ENCODE results near the gene EXOC4.

EXOC4 gene

DNA sequence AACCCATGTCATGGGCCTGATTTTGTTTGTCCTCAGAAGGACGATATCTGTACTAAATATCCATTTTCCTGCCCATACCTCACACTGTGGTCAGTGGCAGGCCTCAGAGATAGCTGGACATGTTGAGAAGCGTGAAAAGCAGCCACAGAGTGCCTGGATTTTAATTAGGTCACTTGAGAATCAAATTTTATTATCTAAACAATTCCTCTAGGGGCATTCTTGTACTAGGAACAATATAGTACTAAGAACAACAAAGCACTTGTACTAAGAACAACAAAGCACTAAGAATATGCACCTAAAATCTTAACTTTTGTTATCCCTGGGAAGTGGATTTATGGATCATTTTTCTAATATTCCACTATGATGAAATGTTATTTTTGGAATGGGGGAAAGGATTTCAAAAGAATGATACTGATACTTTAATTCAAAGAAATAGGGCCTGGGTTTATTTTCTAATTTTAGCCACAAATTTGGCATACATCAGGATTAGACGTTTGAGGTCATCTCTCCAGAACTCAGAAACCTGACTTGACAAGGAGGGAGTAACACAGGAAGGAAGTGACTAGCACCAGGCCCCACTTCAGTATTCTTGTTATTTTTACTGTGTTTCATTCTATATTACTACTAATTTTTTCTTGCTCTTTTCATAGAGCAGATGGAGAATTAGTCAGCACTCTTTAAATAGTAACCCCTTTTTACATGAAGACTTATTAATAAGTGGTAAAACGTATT is 112.2 kb downstream of the EXOC4 start:
- no peak for DNase-seq (ENCODE audit: low read depth)

GRCh38 chr7:133365917-133366316 is 113.0 kb downstream of the EXOC4 start:
- DNase-seq (ENCODE audit: low read depth): no peak

DNA sequence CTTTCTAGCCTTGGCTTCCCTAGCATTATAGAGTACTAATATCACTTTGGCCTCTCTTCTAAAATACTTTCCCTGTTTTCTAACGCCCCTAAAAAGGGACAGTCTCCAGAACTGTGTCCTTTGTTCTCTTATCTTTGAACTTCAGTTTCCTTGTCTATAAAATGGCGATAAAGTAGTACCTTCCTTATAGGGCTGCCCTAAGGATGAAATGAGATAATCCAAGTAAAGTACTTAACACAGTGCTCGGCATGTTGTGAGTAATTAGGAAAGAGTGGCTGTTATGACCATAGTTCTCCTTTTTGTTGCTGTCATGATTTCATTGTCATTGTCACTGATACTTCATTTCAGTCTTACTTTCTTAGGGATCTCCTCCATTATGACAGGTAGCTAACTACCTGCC is 114.7 kb downstream of the EXOC4 start:
- DNase-seq (ENCODE audit: low read depth): no peak

GRCh38 chr7:133369130-133369529 is 116.3 kb downstream of the EXOC4 start:
- no peak for DNase-seq (ENCODE audit: low read depth)

- no peak for DNase-seq (ENCODE audit: low read depth)
Measured at GRCh38 chr7:133371616-133372015, 118.7 kb downstream of the EXOC4 start.

- DNase-seq (ENCODE audit: low read depth): no peak
Measured at GRCh38 chr7:133372337-133372736, 119.5 kb downstream of the EXOC4 start.

DNA sequence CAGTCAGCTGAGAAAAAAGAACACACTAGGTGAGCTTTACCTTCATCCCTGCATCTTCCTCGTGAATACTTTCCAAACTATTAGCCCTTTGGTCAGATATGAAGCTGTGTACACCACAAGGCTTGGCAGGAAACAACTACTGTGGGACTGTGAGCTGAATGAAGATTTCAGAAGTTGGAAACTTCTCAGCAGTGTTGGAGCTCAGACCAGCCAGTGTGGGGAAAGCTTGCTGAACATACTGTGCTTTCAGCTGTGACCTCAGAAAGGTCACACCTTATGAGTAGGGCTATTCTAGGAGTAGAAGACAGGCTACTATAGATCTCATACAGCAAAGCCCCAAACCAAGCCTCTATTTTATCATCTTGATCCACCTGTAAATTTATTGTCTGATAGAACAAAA is 123.6 kb downstream of the EXOC4 start:
- DNase-seq (ENCODE audit: low read depth): no peak

DNA sequence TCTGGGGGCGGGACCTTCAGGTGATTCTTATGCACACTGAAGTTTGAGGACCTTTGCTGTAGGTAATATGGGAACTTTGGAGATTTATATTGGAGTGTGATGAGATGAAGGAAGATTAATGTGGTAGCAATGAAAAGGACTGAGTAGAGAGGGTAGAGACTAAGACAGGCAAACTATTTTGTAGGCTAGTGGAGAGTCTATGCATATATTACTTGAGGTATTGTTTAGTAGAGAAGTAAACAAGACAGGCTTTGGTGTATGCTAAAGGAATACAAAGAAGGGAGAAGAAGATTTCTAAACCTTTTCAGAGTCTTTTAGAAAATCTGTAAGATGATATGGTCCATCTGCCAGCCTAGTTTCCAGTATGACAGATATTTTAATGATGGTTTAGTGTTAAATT is 129.1 kb downstream of the EXOC4 start:
- no peak for DNase-seq (ENCODE audit: low read depth)

GRCh38 chr7:133382775-133383559 is 130.1 kb downstream of the EXOC4 start:
- no peak for DNase-seq (ENCODE audit: low read depth)

GRCh38 chr7:133386205-133386604 is 133.3 kb downstream of the EXOC4 start:
- no peak for DNase-seq (ENCODE audit: low read depth)

- DNase-seq (ENCODE audit: low read depth): no peak
Measured at GRCh38 chr7:133389727-133390126, 136.8 kb downstream of the EXOC4 start.

- DNase-seq (ENCODE audit: low read depth): no peak
Measured at GRCh38 chr7:133391206-133391605, 138.3 kb downstream of the EXOC4 start.

- no peak for DNase-seq (ENCODE audit: low read depth)
Measured at GRCh38 chr7:133394369-133394768, 141.5 kb downstream of the EXOC4 start.

DNA sequence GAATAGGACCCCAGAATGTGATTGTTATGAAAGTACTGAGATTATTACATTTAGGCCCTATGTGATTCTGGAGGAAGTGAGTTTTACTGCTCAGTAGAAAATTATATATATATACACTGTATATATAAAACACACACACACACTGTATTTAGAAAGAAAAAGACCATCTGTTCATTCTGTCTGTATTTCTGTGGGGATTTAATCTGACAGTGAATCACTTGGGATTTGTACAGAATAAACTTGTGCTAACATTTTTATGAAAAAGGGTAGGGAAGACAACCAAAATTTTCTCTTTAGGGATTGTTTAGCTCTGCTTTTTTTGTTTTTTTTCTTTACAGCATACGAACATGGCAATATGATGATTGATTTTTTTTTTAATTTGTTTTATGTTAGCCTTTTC is 142.7 kb downstream of the EXOC4 start:
- no peak for DNase-seq (ENCODE audit: low read depth)

DNA sequence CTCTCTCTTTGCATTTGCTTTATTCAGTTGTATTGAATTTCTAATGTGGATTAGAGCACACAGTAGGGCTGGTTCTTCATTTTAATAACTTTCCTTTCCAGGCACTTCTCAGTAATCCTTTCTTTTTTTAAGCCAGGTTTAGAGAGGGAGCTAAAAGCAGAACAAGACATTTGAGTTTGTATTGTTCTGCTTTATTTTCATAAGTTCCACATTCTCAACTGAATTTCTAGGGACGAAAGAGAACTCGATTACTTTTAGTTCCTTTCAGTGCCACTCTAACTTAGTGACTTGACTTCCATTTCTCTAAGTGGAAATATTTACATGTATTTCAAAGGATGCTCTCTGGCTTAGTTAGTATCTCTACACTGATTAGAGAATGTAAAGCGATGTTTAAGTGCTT is 145.6 kb downstream of the EXOC4 start:
- no peak for DNase-seq (ENCODE audit: low read depth)

GRCh38 chr7:133401225-133401624 is 148.3 kb downstream of the EXOC4 start:
- no peak for DNase-seq (ENCODE audit: low read depth)

DNA sequence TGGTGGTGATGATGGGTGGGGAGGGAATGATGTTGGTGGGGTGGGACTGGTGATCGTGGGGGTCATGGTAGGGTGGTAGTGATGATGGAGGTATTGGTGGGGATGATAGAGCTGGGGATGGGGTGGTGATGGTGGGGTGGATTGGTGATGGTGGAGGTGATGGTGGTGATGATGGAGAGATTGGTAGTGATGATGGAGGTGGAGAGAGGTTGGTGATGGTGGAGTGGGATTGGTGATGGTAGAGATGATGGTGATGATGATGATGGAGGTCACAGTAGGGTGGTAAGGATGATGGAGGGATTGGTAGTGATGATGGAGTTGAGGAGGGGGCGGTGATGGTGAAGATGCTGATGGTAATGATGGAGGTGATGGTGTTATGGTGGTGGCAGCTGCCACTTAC is 155.3 kb downstream of the EXOC4 start:
- no peak for DNase-seq (ENCODE audit: low read depth)

GRCh38 chr7:133409421-133409820 is 156.5 kb downstream of the EXOC4 start:
- no peak for DNase-seq (ENCODE audit: low read depth)

- DNase-seq (ENCODE audit: low read depth): no peak
Measured at GRCh38 chr7:133409966-133410365, 157.1 kb downstream of the EXOC4 start.

GRCh38 chr7:133411395-133411794 is 158.5 kb downstream of the EXOC4 start:
- DNase-seq (ENCODE audit: low read depth): no peak

DNA sequence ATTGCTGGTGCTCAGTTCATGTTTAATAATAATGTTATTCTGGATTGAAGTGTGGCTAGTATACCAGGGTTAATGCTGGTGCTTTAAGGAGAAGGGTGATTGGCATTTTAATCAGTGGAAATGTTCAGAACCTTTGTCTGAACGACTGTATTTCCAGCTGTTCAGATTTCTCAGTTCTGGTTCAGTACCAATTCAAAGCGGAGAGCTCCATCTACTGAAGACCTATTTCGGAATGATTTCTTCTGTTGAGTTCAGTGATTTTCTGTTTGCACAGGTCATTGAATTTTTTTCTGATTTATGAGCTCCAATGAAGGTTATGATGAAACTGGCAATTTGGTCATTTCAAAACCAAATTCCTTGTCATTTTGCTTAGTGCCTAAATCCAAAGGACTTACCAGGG is 160.1 kb downstream of the EXOC4 start:
- DNase-seq (ENCODE audit: low read depth): no peak

DNA sequence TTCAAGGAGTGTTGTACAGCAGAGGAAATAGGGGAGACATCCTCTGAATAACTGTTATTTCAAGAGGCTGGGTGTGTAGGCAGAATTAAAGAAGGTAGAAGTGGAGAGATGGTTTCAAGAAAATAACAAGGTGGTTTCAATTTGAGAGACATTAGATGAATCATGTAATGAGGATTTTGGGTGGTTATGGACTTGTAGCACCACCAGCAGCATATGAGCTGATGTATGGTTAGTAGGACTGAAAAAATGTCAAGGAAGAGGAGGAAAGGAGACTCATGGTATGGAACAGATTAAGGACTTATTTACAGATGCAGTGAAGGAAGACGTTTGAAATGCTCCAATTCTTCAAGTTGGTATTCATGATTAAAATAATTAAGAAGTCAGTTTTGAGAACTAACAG is 166.2 kb downstream of the EXOC4 start:
- no peak for DNase-seq (ENCODE audit: low read depth)

DNA sequence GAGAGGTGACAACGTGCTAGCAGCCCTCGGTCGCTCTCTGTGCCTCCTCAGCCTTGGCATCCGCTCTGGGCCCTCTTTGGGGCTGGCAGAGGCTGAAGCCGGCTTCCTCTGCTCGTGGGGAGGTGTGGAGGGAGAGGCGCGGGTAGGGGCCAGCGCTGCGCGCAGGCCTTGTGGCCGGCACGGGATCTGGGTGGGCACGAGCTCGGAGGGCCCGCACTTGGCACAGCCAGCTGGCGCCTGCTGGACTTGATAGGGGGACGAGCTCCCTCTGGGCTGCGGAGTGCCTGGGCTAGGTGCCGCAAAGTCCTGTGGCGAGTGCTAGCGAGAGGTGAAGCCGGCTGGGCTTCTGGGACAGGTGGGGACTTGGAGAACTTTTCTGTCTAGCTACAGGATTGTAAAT is 170.7 kb downstream of the EXOC4 start:
- no peak for DNase-seq (ENCODE audit: low read depth)

- DNase-seq (ENCODE audit: low read depth): no peak
Measured at GRCh38 chr7:133428326-133428725, 175.4 kb downstream of the EXOC4 start.
